ENCODE measurements around the gene CDK12.
A peak's percentile ranks its signal among the peaks of the same experiment; 100 is the strongest.
"Not testable (repeated sequence)": the region's sequence is repeated elsewhere in the genome, so short reads cannot be mapped to it uniquely, and the experiment has no call there.

CDK12 gene

DNA sequence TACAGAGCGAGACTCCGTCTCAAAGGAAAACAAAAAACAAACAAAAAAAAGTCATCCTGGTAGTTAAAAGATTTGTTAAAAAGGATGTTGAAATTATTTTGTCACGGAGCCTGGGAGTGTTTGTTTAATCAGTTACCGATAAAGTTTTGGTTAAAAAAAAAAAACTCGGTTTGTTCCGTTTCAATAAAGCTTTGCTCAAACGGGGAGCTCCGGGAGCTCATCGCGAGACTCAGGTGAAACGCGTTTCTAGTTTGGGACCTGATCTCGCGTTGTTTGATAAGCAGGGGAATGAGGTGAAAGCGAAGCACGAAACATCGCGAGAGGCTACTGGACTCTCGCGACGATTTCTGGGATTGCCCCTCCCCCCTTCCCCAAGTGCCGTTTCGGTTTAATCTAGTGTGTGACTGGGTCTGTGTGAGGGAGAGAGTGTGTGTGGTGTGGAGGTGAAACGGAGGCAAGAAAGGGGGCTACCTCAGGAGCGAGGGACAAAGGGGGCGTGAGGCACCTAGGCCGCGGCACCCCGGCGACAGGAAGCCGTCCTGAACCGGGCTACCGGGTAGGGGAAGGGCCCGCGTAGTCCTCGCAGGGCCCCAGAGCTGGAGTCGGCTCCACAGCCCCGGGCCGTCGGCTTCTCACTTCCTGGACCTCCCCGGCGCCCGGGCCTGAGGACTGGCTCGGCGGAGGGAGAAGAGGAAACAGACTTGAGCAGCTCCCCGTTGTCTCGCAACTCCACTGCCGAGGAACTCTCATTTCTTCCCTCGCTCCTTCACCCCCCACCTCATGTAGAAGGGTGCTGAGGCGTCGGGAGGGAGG, at the start of gene CDK12:
Gene CDK12 (plus strand): TSS at position 374 of the 813 bp plus-strand sequence. CDS start 586 bp downstream, outside the sequence.
- DNase-seq (ENCODE audit: low read depth): peak; percentile 99

DNA sequence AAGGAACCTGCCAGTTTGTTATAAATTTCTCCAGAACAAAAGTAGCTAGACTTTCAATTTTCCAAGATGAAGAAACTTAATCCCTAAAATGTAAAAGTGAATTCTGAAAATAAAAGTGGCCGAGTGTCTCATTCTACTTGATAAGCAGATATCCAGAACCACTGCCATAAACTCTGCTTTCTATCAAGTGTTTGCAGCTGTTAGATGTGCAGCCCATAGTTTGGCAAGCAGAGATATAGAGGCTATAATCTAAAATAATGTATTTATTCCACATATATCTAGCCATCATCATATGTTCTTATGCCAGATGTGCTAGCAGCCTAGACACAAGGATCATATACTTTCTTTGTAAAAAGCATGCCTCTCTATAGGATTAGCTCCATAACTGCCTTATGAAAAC, 45.1 kb upstream of the CDK12 start:
- no peak for DNase-seq (ENCODE audit: low read depth)

DNA sequence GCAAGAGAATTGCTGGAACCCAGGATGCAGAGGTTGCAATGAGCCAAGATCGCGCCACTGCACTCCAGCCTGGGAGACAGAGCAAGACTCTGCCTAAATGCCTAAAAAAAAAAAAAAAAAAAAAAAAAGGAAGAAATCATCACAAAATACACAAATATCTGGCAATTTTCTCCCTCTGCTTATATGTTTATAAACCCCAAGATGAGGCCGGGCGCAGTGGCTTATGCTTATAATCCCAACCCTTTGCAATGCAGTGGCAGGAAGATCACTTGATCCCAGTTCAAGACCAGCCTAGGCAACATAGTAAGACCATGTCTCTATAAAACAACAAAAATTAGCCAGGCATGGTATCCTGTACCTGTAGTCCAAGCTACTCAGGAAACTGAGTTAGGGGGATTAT, 31.7 kb upstream of the CDK12 start:
- DNase-seq (ENCODE audit: low read depth): no peak

DNA sequence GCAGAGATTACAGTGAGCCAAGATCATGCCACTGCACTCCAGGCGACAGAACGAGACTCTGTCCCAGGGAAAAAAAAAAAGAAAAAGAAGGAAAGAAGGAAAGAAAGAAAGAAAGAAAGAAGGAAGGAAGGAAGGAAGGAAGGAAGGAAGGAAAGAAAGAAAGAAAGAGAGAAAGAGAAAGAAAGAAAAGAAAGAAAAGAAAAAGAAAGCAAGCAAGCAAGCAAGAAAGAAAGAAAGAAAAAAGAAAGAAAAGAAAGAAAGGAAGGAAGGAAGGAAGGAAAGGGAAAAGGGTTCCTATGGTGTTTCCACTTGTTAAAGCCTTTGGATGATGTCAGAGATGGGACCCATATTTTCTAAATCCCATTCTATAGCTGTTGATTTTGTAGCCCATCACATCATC, 21.4 kb upstream of the CDK12 start:
- not testable (repeated sequence) for DNase-seq (ENCODE audit: low read depth)

DNA sequence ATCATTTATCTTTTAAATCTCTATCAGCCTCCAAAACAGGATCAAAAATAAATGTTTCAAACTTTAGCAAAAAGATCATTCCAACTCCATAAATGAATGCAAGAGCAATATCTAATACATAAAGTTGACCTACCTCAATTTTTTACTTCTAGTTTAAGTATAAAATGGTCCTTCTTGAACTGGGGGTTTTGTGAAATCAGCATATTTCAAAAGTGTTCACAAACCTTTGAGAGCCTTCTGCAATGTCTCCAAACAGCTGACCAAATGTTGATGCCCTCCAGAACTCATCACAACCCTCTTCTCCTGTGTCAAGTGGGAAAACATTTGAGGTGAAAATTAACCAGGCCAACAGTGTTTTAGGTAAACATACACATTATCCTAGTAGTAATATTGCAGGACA, 18.0 kb upstream of the CDK12 start:
- no peak for DNase-seq (ENCODE audit: low read depth)

DNA sequence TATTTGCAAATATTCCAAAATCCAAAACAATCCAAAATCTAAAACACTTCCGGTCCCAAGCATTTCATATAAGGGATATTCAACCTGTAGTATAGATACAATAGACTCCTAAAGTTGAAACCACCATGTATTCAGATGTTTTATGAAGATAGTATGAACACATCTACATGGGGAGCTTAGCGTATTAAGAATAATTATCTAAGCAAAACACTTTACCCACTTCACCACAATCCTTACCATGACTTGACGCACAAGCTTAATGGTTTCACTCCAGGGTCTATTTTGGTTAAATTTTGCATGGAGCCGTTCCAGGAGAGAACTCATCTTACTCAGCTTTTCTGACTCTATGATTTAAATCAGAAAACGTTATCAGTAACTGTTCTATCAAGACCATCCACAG, 13.7 kb upstream of the CDK12 start:
- no peak for DNase-seq (ENCODE audit: low read depth)

DNA sequence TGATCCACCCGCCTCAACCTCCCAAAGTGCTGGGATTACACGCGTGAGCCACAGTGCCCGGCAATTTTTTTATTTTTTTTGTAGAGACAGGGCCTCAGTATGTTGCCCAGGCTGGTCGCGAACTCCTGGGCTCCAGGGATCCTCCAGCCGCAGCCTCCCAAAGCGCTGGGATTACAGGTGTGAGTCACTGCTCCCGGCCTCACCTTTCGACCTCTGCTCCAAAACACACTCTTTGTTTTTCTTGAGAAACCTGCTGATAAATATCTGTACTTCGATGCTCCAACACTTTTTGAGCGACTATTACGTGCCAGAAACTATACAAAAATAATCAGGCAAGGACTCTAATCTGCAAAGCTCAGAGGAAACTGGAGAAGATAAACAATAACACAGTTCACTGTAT, 11.2 kb upstream of the CDK12 start:
- no peak for DNase-seq (ENCODE audit: low read depth)

DNA sequence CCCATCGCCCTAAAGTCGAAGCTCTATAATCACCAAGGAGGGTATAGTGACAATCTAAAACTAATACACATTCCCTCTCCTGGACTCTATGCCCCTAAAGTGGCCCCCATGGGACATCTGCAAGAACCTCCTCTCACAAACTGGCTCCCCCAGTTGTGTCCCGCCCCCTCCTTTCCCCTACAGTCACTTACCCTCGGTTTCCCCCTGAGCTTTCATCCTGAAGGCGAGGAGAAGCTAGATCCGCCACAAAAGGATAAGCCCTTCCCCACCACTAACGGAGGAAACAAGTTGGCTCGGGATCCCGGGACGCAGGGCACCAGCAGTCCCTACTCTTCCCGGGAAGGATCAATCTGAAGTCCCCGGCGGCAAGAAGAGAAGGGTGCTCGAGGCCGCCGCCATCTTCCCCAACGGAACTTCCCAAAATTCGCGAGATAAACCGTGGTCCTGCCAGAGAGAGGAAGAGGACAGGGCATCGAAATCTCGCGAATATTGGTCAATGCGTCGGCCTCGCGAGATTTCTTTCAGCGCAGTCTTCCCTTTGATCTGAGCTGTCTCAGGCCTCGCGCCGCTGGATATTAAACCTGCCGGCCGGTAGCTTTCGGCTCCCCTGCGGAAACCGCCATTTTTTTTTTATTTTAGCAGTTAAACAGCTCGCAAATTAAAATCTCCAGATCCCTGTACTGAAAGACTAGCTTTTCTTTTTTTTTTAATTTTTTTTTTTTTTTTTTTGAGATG, 10.3 kb upstream of the CDK12 start, which contains the start of gene MED1:
Gene MED1 (minus strand): TSS at position 417 of the 735 bp plus-strand sequence. CDS start 201 bp downstream, at position 216.
- DNase-seq (ENCODE audit: low read depth): peak; percentile 98

DNA sequence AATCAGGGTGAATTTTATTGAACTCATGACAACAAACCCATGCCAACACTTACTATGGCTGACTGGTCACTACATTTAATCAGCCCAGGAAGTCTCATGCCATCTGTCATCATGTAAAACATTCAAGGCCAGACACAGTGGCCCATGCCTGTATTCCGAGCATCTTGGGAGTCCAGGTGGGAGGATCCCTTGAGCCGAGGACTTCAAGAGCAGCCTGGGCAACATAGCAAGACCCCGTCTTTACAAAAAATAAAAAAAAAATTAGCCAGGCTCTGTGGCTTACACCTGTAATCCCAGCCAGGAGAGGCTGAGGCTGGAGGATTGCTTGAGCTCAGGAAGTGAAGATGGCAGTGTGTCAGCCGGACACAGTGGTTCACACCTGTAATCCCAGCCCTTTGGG, 5.4 kb upstream of the CDK12 start:
- DNase-seq (ENCODE audit: low read depth): no peak

DNA sequence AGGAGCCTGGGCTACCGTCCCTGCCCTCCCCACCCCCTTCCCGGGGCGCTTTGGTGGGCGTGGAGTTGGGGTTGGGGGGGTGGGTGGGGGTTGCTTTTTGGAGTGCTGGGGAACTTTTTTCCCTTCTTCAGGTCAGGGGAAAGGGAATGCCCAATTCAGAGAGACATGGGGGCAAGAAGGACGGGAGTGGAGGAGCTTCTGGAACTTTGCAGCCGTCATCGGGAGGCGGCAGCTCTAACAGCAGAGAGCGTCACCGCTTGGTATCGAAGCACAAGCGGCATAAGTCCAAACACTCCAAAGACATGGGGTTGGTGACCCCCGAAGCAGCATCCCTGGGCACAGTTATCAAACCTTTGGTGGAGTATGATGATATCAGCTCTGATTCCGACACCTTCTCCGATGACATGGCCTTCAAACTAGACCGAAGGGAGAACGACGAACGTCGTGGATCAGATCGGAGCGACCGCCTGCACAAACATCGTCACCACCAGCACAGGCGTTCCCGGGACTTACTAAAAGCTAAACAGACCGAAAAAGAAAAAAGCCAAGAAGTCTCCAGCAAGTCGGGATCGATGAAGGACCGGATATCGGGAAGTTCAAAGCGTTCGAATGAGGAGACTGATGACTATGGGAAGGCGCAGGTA, 762 bp downstream of the CDK12 start:
- no peak for DNase-seq (ENCODE audit: low read depth)

DNA sequence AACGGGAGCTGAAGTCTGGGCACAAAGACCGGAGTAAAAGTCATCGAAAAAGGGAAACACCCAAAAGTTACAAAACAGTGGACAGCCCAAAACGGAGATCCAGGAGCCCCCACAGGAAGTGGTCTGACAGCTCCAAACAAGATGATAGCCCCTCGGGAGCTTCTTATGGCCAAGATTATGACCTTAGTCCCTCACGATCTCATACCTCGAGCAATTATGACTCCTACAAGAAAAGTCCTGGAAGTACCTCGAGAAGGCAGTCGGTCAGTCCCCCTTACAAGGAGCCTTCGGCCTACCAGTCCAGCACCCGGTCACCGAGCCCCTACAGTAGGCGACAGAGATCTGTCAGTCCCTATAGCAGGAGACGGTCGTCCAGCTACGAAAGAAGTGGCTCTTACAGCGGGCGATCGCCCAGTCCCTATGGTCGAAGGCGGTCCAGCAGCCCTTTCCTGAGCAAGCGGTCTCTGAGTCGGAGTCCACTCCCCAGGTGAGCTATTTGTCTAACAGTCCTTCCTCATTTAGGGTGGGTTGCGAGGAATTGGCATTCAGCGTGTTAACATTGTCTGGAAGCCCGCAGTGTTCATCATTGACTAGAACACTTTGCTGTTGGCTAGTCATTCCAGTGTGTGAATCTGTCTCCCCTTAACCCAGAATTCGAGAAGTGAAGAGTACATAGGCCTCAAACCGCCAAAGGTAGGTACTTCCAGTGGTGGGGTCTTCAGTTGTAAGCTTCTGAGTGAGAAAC, 1.5 kb downstream of the CDK12 start:
- no peak for DNase-seq (ENCODE audit: low read depth)

DNA sequence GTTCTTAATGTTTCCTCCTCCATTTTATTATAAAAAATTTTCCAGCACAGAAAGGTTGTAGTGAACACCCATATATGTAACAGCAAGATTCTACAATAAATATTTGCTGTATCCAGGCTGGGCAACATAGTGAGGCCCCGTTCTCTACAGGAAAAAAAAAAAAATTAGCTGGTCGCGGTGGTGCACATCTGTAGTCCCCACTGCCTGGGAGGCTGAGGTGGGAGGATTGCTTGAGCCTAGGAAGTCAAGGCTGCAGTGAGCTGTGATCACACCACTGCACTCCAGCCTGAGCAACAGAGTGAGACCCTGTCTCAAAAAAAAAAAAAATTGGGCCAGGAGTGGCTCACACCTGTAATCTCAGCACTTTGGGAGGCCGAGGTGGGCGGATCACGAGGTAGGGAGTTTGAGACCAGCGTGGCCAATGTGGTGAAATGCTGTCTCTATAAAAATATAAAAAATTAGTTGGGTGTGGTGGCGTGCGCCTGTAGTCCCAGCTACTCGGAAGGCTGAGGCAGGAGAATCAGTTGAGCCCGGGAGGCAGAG, 3.4 kb downstream of the CDK12 start:
- not testable (repeated sequence) for DNase-seq (ENCODE audit: low read depth)

DNA sequence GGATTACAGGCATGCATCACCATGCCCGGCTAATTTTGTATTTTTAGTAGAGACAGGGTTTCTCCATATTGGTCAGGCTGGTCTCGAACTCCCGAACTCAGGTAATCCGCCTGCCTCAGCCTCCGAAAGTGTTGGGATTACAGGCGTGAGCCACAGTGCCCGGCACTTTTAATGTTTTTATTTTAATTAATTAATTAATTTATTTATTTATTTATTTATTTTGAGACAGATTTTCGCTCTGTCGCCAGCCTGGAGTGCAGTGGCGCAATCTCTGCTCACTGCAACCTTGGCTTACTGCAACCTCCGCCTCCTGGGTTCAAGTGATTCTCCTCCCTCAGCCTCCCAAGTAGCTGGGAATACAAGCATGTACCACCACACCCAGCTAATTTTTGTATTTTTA, 7.3 kb downstream of the CDK12 start:
- DNase-seq (ENCODE audit: low read depth): not testable (repeated sequence)

DNA sequence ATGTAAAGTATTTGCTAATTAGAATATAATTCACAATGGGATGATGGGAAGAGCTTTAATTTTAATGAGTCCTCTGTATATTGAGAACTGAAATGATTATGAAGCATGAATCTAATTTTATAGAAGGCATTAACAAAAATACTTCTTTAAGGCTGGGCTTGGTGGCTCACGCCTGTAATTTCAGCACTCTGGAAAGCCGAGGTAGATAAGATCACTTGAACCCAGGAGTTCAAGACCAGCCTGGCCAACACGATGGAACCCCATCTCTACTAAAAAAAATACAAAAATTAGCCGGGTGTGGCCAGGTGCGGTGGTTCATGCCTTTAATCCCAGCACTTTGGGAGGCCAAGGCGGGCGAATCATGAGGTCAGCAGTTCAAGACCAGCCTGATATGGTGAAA, 12.0 kb downstream of the CDK12 start:
- no peak for DNase-seq (ENCODE audit: low read depth)

DNA sequence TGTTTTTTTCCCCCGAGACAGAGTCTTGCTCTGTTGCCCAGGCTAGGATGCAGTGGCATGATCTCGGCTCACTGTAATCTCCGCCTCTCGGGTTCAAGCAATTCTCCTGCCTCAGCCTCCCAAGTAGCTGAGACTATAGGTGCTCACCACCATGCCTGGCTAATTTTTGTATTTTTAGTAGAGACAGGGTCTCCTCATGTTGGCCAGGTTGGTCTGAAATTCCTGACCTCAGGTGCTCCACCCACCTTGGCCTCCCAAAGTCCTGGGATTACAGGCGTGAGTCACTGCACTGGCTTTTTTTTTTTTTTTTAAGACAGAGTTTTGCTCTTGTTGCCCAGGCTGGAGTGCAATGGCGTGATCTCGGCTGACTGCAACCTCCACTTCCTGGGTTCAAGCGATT, 18.3 kb downstream of the CDK12 start:
- DNase-seq (ENCODE audit: low read depth): not testable (repeated sequence)

DNA sequence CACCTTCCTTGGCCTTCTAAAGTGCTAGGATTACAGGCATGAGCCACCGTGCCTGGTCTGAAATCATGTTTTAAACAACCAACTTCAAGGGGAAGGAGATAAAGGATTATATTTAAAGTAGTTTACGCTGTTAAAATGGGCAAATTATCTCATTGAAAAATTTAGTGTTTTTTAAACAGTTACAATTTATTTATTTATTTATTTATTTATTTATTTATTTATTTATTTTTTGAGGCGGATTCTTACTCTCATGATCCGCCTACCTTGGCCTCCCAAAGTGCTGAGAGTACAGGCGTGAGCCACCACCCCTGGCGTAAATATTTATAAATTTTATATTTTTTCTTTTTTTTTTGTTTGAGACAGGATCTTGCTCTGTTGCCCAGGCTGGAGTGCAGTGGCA, 22.2 kb downstream of the CDK12 start:
- DNase-seq (ENCODE audit: low read depth): no peak

DNA sequence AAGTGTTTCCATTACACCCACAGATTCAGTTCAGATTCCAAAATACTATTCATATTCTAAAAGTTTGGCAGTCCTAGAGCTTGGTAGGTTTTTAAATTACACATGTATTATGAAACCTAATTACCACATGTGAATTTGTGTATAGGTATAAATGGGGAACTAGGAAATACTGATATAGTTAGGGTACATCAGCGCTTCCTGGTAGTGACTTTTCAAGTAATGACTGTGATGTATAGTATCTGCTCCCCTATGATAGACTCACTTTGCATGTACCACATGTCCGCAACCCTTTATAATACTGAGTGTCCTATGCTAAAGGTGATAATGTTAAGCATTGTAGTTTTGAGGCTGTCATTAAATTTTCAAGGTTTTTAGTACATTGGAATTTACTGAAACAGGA, 22.9 kb downstream of the CDK12 start:
- no peak for DNase-seq (ENCODE audit: low read depth)

DNA sequence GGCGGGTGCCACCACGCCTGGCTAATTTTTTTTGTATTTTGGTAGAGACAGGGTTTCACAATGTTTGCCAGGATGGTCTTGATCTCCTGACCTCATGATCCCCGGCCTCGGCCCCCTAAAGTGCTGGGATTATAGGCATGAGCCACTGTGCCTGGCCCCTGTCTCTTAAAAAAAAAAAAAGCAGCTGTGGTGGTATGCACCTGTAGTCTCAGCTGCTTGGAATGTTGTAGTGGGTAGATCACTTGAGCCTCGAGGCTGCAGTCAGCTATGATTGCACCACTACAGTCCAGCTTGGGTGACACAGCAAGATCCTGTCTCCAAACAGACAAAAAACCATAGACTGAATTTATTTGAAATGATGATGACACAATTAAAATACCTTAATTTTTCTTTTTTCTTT, 24.3 kb downstream of the CDK12 start:
- peak; percentile 79 for DNase-seq (ENCODE audit: low read depth)

DNA sequence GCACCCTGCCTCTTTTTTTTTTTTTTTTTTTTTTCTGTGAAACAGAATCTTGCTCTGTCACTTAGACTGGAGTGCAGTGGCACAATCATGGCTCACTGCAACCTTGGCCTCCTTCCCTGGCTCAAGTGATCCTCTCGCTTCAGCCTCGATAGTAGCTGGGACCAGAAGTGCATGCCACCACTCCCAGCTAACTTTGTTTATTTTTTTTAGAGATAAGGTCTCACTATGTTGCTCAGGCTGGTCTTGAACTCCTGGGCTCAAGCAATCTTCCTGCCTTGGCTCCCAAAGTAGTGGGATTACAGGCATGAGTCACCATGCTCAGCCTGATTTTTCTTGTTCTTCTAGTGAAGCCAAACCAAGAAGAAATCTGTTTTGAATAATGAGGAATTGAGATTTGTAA, 25.0 kb downstream of the CDK12 start:
- DNase-seq (ENCODE audit: low read depth): peak; percentile 48

DNA sequence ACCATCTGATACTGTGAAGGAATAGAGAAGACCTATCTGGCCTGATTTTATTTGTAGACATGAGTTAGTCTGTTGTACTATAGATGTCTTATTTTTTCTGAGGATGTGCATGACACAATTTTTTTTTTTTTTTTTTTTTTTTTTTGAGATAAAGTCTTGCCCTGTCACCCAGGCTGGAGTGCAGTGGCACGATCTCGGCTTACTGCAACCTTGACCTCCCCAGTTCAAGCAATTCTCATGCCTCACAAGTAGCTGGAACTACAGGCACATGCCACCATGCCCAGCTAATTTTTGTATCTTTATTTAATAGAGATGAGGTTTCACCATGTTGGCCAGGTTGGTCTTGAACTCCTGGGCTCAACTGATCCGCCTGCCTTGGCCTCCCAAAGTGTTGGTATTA, 26.2 kb downstream of the CDK12 start:
- not testable (repeated sequence) for DNase-seq (ENCODE audit: low read depth)

DNA sequence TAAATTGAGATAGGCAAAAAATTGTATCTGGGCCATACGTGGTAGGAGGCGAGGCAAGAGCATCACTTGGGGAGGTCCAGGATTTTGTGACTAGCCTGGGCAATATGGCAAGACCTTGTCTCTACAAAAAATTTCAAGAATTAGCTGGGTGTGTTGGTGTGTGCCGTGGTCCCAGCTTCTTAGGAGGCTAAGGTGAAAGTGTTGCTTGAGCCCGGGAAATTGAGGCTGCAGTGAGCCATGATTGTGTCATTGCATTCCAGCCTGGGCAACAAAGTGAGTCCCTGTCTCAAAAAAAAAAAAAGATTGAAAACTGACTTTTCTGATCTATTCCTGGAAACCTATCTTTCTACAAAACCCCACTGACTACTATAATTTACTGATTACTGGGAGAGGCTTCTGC, 26.7 kb downstream of the CDK12 start:
- DNase-seq (ENCODE audit: low read depth): no peak

DNA sequence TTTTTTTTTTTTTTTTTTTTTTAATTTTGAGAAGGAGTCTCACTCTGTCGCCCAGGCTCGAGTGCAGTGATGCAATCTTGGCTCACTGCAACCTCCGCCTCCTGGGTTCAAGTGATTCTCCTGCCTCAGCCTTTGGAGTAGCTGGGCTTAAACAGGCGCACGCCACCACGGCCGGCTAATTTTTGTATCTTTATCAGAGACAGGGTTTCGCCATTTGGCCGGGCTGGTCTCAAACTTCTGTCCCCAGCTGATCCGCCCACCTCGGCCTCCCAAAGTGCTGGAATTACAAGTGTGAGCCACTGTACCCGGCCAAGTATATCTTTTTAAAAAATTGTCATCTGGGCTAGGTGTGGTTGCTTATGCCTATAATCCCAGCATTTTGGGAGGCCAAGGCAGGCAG, 35.6 kb downstream of the CDK12 start:
- DNase-seq (ENCODE audit: low read depth): not testable (repeated sequence)

Measured in stromal cell of bone marrow (primary cell).